IMR-90 (cell line): ENCODE results near the gene BCAS3.

Source experiments
- MXI1 ChIP-seq: IDR thresholded peaks from 2 replicates; pipeline ENCODE4 v1.6.1; 2012; ENCODE audit warnings: low read depth, mild to moderate bottlenecking, low read length, moderate library complexity, borderline replicate concordance
- RAD21 ChIP-seq: IDR thresholded peaks from 2 replicates; pipeline ENCODE4 v1.6.1; 2012; ENCODE audit warnings: low read length, improper control_type of control experiment
- SMC3 ChIP-seq: fragments of 150-350 bp; IDR thresholded peaks from 2 replicates; pipeline ENCODE4 v1.6.1; 2016; ENCODE audit warnings: low read depth, mild to moderate bottlenecking, antibody characterized with exemption, low read length, moderate library complexity
- TF ChIP-seq, protein P1 (sequence below): conservative IDR thresholded peaks from 2 replicates; pipeline ENCODE4 v1.5.1; 2012; ENCODE audit warnings: mild to moderate bottlenecking, low read depth, low read length, improper control_type of control experiment

GRCh38 chr17:61399131-61400065 lies 721.7 kb downstream of the BCAS3 start, which contains the start of gene TBX2:
- peak; percentile 8; the same call in 1 of the 2 replicates for TF ChIP-seq SMC3
- TF ChIP-seq, protein P1, sequence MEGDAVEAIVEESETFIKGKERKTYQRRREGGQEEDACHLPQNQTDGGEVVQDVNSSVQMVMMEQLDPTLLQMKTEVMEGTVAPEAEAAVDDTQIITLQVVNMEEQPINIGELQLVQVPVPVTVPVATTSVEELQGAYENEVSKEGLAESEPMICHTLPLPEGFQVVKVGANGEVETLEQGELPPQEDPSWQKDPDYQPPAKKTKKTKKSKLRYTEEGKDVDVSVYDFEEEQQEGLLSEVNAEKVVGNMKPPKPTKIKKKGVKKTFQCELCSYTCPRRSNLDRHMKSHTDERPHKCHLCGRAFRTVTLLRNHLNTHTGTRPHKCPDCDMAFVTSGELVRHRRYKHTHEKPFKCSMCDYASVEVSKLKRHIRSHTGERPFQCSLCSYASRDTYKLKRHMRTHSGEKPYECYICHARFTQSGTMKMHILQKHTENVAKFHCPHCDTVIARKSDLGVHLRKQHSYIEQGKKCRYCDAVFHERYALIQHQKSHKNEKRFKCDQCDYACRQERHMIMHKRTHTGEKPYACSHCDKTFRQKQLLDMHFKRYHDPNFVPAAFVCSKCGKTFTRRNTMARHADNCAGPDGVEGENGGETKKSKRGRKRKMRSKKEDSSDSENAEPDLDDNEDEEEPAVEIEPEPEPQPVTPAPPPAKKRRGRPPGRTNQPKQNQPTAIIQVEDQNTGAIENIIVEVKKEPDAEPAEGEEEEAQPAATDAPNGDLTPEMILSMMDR = no peak
- no peak; the same call in 1 of the 2 replicates for TF ChIP-seq RAD21
- TF ChIP-seq MXI1 = peak; percentile 42; the same call in 1 of the 2 replicates
